Measurements from ENCODE around the gene NOTCH1. TPM values are rescaled to one million over a fixed set of nuclear protein-coding genes. Genes with fewer than 3 reads are reported as not detected.

NOTCH1 gene
- total RNA-seq, 1 donor from 2014 or later = 16.8 TPM

- DNase-seq = no peak
Observed at GRCh38 chr9:136497916-136498695, 47.7 kb downstream of the NOTCH1 start.

DNA sequence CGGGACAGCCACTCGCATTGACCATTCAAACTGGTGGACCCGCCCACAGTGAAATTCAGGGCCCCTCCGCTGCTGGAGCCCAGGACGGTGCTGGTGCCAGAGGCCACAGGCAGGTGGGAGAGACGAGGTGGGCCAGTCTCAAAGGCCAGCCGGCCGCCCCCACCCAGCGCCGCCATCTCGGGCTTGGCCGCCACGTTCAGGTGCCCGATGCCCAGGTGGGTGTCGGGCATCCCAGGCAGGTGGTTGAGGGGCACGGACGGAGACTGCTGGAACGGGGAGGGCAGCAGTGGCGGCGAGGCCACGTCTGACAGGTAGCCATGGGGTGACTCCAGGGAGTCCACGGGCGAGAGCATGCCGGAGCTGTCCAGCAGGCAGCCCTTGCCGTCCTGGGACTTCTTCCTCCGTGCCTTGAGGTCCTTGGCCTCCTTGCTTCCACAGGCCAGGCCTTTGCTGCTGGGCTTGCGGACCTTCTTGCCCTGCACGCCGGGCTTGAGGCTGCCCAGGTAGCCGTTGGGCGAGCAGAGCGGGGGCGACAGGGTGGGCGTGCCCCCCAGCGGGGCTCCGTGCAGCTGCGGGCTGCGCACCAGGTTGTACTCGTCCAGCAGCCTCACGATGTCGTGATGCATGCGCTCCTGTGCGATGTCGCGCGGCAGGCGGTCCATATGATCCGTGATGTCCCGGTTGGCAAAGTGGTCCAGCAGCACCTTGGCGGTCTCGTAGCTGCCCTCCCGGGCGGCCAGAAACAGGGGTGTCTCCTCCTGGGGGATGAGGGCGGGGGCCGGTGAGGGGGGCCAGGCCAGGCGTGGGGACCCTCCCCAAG lies 48.8 kb downstream of the NOTCH1 start:
- DNase-seq (no peak), ATAC-seq (ENCODE audit: poor library complexity) (no peak)
- intact Hi-C loops (cut with DNase I) = no loop called here

More at GRCh38 chr9:136497916-136498695, 47.7 kb downstream of the NOTCH1 start:
- no peak for ATAC-seq (ENCODE audit: poor library complexity)
- intact Hi-C loops (cut with DNase I) = no loop called here

- DNase-seq (no peak), ATAC-seq (ENCODE audit: poor library complexity) (no peak)
- intact Hi-C loops (cut with DNase I) = no loop called here
Observed at GRCh38 chr9:136496181-136496580, 49.7 kb downstream of the NOTCH1 start.

- intact Hi-C loops (cut with DNase I) = no loop called here
- DNase-seq (no peak), ATAC-seq (ENCODE audit: poor library complexity) (no peak)
Observed at GRCh38 chr9:136495238-136495800, 50.5 kb downstream of the NOTCH1 start.

GRCh38 chr9:136494531-136495215 lies 51.2 kb downstream of the NOTCH1 start:
- ATAC-seq (ENCODE audit: poor library complexity) (no peak), DNase-seq (no peak)
- intact Hi-C loops (cut with DNase I) = no loop called here

DNA sequence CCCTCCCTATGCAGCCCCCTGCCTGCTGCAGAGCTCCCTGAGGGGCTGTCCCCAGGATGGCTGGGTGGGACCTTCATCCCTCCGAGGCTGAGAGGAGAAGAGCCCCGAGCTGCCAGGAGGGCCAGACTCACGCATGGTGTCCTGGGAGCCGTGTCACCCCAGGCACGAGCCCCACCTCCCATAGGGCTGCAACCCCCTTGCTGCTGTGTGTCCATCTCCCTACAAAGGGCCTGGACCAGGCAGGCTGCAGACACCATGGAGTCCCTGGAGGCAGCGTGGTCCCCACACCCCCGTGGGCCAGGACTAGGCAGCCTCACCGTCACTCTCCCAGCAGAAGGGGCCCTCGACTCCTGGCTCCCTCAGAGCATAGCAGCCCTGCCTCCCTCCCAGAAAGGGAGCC lies 51.8 kb downstream of the NOTCH1 start:
- DNase-seq (no peak), ATAC-seq (ENCODE audit: poor library complexity) (no peak)
- intact Hi-C loops (cut with DNase I) = no loop called here

- no peak for ATAC-seq (ENCODE audit: poor library complexity)
- no peak for DNase-seq
- intact Hi-C loops (cut with DNase I) = no loop called here
Observed at GRCh38 chr9:136493567-136493971, 52.3 kb downstream of the NOTCH1 start.

GRCh38 chr9:136492978-136493522 lies 52.8 kb downstream of the NOTCH1 start:
- no peak for ATAC-seq (ENCODE audit: poor library complexity)
- no peak for DNase-seq
- intact Hi-C loops (cut with DNase I) = no loop called here

DNA sequence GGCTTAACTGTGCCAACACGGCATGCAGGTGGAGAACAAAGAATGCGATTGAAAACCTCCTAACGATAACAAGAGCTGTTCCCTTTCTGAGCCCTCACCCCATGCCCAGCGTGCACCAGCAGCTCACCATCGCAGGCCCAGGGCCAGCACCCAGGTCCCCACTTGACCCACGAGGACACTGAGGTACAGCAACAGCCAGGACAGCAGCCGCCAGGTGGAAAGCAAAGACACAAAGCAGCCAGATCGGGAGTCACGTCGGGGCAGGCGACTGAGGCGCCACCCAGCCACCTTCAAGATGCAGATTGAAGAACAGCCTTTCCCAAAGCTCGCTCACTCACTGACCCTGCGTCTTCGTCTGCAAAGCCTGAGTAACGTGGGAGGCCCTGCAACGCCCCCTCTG lies 56.1 kb downstream of the NOTCH1 start:
- intact Hi-C loops (cut with DNase I) = loop anchor here (2.0 kb wide), 1 partner anchor 141 kb away; no protein-coding TSS in a partner anchor
- no peak for ATAC-seq (ENCODE audit: poor library complexity)
- DNase-seq = no peak

DNA sequence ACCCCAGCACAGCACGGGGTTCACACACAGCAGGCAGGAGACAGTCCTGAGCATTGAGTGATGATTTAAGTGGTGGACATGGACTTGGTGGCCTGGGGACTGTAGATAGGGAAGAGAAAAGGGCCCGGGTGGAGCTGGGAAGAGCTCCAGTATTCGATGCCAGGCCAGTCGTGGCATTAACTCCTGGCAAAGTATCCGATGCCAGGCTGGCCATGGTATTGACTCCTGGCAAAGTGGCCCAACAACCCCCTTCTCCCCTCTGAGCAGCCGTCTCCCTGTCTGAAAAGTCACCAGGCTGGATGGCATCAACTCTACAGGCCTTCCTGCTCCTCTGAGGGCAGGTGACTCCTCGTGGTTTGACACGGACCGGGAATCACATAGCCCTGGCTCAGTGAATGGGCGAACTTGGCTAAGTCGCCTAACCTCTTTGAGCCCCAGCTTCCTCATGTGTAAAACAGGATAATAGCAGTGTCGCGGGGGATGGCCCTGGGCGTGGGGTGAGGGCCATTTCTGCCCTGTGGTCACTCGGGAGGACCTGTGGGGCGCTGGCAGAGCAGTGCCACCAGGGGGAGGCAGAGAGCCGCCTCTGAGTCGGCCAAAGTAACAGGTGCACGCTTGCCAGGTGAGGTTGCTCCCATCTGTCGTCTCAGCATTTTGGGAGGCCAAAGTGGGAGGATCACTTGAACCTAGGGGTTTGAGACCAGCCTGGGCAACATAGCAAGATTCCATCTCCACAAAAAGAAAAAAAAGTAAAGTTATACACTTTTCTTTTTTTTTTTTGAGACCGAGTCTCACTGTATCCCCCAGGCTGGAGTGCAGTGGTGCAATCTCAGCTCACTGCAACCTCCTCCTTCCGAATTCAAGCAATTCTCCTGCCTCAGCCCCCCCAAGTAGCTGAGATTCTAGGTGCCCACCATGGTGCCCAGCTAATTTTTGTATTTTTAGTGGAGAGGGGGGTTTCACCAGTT lies 57.3 kb downstream of the NOTCH1 start:
- ATAC-seq (ENCODE audit: poor library complexity) = peak; percentile 38
- peak; percentile 86 for DNase-seq
- intact Hi-C loops (cut with DNase I) = loop anchor here (2.0 kb wide), 1 partner anchor 142 kb away; no protein-coding TSS in a partner anchor

- DNase-seq (no peak), ATAC-seq (ENCODE audit: poor library complexity) (no peak)
- intact Hi-C loops (cut with DNase I) = loop anchor here (2.0 kb wide), 1 partner anchor 143 kb away; no protein-coding TSS in a partner anchor
Observed at GRCh38 chr9:136487672-136488071, 58.2 kb downstream of the NOTCH1 start.

DNA sequence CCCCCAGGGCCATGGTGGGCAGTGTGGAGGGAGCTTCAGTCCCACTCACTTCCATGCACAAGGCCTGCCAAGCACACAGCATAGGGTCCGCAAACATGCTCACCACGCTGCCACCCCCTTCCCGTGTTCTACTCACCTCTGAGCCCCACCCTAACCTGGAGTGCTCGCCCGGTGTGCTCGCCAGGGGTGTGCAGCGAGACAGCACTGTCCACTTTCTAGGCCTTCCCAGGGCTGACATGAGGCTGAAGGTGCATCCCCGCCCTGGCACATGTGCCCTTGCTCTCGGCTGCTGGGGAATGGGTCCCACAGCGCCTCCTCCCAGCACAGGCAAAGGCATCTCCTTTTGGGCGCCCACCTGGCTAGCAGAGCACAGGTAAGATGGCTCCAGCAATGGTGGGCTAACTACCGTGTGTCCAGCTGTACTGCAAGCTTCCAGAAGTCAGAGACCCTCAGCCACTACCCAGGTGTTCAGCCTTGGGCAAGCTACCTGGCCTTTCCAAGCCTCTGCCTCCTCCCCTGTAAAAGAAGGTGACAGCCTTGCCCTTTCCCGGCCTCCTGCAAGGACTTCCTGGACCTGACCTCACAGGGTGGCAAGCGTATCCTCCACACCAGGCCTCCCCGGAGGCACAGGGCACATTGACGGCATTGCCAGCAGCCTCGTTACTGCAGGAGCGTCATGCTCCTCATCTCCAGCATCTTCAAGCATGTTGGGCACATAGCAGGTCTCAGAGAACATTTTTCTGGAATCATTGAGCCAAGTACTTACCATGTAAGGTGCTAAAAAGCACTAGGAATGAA lies 58.8 kb downstream of the NOTCH1 start:
- intact Hi-C loops (cut with DNase I) = no loop called here
- DNase-seq (no peak), ATAC-seq (ENCODE audit: poor library complexity) (no peak)

- no peak for ATAC-seq (ENCODE audit: poor library complexity)
- intact Hi-C loops (cut with DNase I) = no loop called here
Observed at GRCh38 chr9:136486131-136486530, 59.7 kb downstream of the NOTCH1 start.

GRCh38 chr9:136485049-136486045 lies 60.5 kb downstream of the NOTCH1 start:
- peak; percentile 91 for DNase-seq
- ATAC-seq (ENCODE audit: poor library complexity) = peak; percentile 23
- intact Hi-C loops (cut with DNase I) = no loop called here

More at GRCh38 chr9:136486131-136486530, 59.7 kb downstream of the NOTCH1 start:
- DNase-seq = no peak

DNA sequence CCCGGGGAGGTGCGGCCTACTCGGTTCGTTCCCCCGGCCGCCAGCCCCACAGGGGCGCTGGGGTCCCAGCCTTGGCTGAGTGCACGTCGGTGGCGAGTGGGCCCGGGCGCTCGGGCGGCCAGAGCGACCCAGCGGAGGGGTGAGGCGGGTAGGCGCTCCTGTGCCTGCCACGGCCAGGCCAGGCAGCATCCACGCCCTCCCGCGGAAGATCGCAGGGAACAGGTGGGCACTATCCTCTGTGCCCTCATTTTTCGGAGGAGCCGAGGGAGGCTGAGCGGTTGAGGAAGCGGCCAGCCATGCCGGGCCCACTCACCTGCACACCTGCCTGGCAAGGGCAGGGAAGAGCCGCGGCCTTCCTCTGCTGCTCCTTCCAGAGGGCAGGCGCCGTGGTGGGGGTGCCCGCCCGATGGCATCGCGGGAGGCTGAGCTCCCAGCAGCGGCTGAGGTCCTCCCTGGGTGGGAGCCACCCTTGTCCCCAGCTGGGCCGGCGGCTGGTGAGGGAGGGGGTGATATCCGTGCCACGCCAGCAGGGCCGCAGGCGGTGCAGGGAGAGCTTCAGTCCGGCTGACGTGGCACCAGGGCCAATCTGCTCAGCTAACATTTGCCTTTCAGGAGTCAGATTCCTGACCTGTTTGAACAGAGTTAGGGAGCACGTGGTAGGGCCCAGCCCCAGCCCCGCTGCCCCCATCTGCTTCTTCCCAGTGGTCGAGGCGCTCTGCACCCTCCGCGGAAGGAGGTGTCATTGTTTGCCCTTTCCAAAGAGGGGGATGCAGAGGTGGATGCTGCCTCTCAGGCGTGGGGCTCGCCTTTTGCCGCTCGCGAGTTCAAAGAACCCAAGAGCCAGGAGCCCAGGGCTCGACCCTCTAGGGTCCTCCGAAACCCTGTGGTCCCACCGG lies 61.4 kb downstream of the NOTCH1 start:
- intact Hi-C loops (cut with DNase I) = no loop called here
- ATAC-seq (ENCODE audit: poor library complexity) = no peak
- DNase-seq = no peak

Data from Right ventricle myocardium superior (tissue), 1 donor.